Measurements from ENCODE around the gene TMEM132E.

TMEM132E gene

GRCh38 chr17:34645594-34645993 is 66.2 kb downstream of the TMEM132E start:
- Histone ChIP-seq H3K9me2 (ENCODE audit: low read depth, low read length) (no peaks in the 10 kb centered on the region), H3K79me2 (ENCODE audit: insufficient read depth, low read length) (no peaks in the 10 kb centered on the region), H3K9me3 (ENCODE audit: low read length) (no peaks in the 10 kb centered on the region), H4K20me1 (ENCODE audit: insufficient read depth, low read length) (no peaks in the 10 kb centered on the region), H3F3A (ENCODE audit: insufficient read depth, low read length) (no peaks in the 10 kb centered on the region), H3K4me2 (ENCODE audit: low read length) (no peak overlapping the region), H3K36me3 (ENCODE audit: insufficient read depth, low read length) (no peaks in the 10 kb centered on the region), H3K4me3 (ENCODE audit: low read depth, low read length, poor library complexity, severe bottlenecking) (no peak overlapping the region), H3K27me3 (ENCODE audit: insufficient read depth, low read length) (no peaks in the 10 kb centered on the region), H3K4me1 (ENCODE audit: insufficient read depth, low read length, severe bottlenecking) (no peaks in the 10 kb centered on the region), H3K27ac (ENCODE audit: low read depth, low read length, poor library complexity, severe bottlenecking) (no peak overlapping the region), H3K9ac (ENCODE audit: low read length) (no peak overlapping the region), H2AFZ (ENCODE audit: low read length) (no peak overlapping the region)
- TF ChIP-seq CTCF (IDR thresholded peaks at IDR 0.05; ENCODE audit: low read length) (no peak), EZH2 (IDR thresholded peaks at IDR 0.05; ENCODE audit: borderline replicate concordance, low read length) (no peak)

- H3K4me3 ChIP-seq (ENCODE audit: low read depth, low read length, poor library complexity, severe bottlenecking): no peak overlapping the region
Measured at GRCh38 chr17:34647511-34647910, 68.1 kb downstream of the TMEM132E start.

DNA sequence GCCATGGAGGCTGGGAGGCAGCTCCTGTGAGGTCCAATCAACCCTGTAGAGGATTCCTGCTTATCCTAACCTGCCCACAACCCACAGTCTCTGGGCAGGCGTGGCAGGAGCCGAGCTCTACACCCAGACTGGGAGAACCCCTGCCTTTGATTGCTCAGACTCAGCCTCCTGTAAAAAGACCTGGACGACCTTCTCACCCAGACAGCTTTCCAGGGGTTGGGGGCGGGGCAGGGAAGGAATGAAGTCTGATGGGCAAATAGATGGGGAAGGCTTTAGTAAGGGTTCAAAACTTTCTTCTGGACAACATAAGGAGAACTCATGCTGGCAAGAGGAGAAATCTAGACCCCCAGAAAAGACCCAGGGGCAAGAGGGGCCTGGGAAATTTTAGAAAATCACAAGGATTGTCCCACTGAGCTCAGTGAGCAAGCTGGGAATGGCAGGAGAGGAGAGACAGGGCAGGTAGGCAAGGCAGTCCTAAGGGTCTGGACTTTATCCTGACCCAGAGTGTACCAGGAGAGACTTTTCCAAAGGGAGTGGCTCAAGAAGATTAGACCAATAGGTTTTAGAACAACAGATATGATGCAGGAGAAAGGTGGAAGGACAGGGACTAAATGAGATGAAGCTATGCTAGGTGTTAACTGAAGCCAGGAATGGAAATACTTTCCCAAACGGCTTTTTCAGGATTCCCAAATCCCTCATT is 70.8 kb downstream of the TMEM132E start:
- no peaks in the 10 kb centered on the region for H3K36me3 ChIP-seq (ENCODE audit: insufficient read depth, low read length)
- no peak overlapping the region for H3K27ac ChIP-seq (ENCODE audit: low read depth, low read length, poor library complexity, severe bottlenecking)
- no peak overlapping the region for H3K4me3 ChIP-seq (ENCODE audit: low read depth, low read length, poor library complexity, severe bottlenecking)
- no peak overlapping the region for H3K4me2 ChIP-seq (ENCODE audit: low read length)
- no peaks in the 10 kb centered on the region for H3K9me2 ChIP-seq (ENCODE audit: low read depth, low read length)
- H3K4me1 ChIP-seq (ENCODE audit: insufficient read depth, low read length, severe bottlenecking): no peaks in the 10 kb centered on the region
- no peaks in the 10 kb centered on the region for H3K27me3 ChIP-seq (ENCODE audit: insufficient read depth, low read length)
- H3K79me2 ChIP-seq (ENCODE audit: insufficient read depth, low read length): no peaks in the 10 kb centered on the region
- no peak overlapping the region for H3K9ac ChIP-seq (ENCODE audit: low read length)
- H4K20me1 ChIP-seq (ENCODE audit: insufficient read depth, low read length): no peaks in the 10 kb centered on the region
- no peaks in the 10 kb centered on the region for H3K9me3 ChIP-seq (ENCODE audit: low read length)
- no peaks in the 10 kb centered on the region for H3F3A ChIP-seq (ENCODE audit: insufficient read depth, low read length)
- H2AFZ ChIP-seq (ENCODE audit: low read length): no peak overlapping the region
- TF ChIP-seq EZH2 (IDR thresholded peaks at IDR 0.05; ENCODE audit: borderline replicate concordance, low read length): no peak
- TF ChIP-seq CTCF (IDR thresholded peaks at IDR 0.05; ENCODE audit: low read length): no peak

More at GRCh38 chr17:34647511-34647910, 68.1 kb downstream of the TMEM132E start:
- H3F3A ChIP-seq (ENCODE audit: insufficient read depth, low read length): no peaks in the 10 kb centered on the region
- H3K27me3 ChIP-seq (ENCODE audit: insufficient read depth, low read length): no peaks in the 10 kb centered on the region
- H3K4me1 ChIP-seq (ENCODE audit: insufficient read depth, low read length, severe bottlenecking): no peaks in the 10 kb centered on the region
- H3K4me2 ChIP-seq (ENCODE audit: low read length): no peak overlapping the region
- H2AFZ ChIP-seq (ENCODE audit: low read length): no peak overlapping the region
- no peaks in the 10 kb centered on the region for H3K9me3 ChIP-seq (ENCODE audit: low read length)
- H4K20me1 ChIP-seq (ENCODE audit: insufficient read depth, low read length): no peaks in the 10 kb centered on the region
- no peak for TF ChIP-seq CTCF (IDR thresholded peaks at IDR 0.05; ENCODE audit: low read length)
- H3K9ac ChIP-seq (ENCODE audit: low read length): no peak overlapping the region
- H3K27ac ChIP-seq (ENCODE audit: low read depth, low read length, poor library complexity, severe bottlenecking): no peak overlapping the region
- no peaks in the 10 kb centered on the region for H3K36me3 ChIP-seq (ENCODE audit: insufficient read depth, low read length)
- no peaks in the 10 kb centered on the region for H3K79me2 ChIP-seq (ENCODE audit: insufficient read depth, low read length)
- H3K9me2 ChIP-seq (ENCODE audit: low read depth, low read length): no peaks in the 10 kb centered on the region
